ENCODE results near the gene RAB13. TPM values are rescaled to one million over a fixed set of nuclear protein-coding genes. Genes with fewer than 3 reads are reported as not detected.

Gene RAB13
- total RNA-seq, 1 experiment from 2014 or later = 122 TPM

DNA sequence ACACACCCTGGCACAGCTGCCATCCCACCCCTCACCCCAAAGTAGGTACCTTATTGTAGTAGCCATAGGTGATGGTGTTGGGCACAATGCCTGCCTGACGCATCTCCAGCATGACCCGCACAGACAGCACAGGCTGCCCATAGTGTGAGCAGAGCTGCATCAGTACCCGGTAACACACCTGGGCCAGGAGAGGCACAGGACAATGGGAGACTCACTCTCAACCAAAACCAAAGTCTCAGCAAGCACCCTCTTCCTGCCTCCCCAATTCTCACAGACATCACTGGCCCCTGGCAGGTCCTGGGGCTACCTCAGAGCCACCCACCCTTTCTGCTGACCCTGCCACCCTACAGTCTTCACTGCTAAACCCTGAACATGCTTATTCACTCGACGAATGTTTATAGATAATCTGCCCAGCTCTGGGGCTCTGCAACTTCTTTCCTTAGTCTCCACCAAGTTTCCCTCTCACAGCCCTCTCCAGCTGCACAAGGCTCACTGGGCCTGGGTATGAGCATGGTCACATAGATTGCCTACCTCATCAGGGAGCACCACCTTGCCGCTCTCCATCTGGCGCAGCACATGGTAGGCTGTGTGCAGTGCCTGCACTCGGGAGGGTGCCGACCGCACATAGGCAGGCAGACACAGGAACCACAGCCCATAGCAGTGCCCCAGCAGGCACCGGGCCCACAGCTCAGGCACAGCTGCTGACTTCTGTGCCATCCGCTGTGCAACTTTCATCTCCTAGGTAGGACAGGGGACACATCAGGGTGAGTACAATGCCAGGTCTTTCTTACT is 49.9 kb downstream of the RAB13 start:
- Histone ChIP-seq H4K8ac (replicated peaks; ENCODE audit: insufficient read length, low read depth, low read length) (no peak overlapping the region), H2BK120ac (ENCODE audit: low read depth, low read length, poor library complexity, severe bottlenecking) (no peak overlapping the region), H4K91ac (ENCODE audit: insufficient read length, low read depth, low read length) (no peak overlapping the region), H3K79me1 (ENCODE audit: insufficient read depth, low read depth, low read length, poor library complexity, severe bottlenecking) (no peaks in the 10 kb centered on the region), H3T11ph (ENCODE audit: low read length) (no peak overlapping the region), H3K23me2 (ENCODE audit: insufficient read length, low read depth, low read length, poor library complexity, severe bottlenecking) (no peaks in the 10 kb centered on the region), H3K14ac (ENCODE audit: insufficient read depth, low read length) (no peak overlapping the region), H2AK5ac (ENCODE audit: insufficient read length, low read length) (no peak overlapping the region), H2BK5ac (ENCODE audit: insufficient read length, low read length) (no peak overlapping the region), H3K18ac (ENCODE audit: insufficient read length, low read depth, low read length) (no peak overlapping the region), H4K5ac (ENCODE audit: insufficient read length, low read depth, low read length) (no peak overlapping the region), H3K23ac (ENCODE audit: insufficient read length, low read depth, low read length) (no peak overlapping the region), H3K4ac (ENCODE audit: low read depth, low read length) (no peak overlapping the region), H3K9me3 (ENCODE audit: control insufficient read depth, low read depth, low read length) (no peaks in the 10 kb centered on the region), H2AFZ (ENCODE audit: low read length) (no peak overlapping the region), H3K27me3 (ENCODE audit: insufficient read depth, low read length) (no peaks in the 10 kb centered on the region), H2BK12ac (ENCODE audit: insufficient read length, low read depth, low read length) (no peak overlapping the region), H3K79me2 (ENCODE audit: insufficient read depth, low read length) (no peaks in the 10 kb centered on the region), H3K27ac (ENCODE audit: insufficient read length, low read depth, low read length) (no peak overlapping the region), H3K9ac (ENCODE audit: extremely low read depth, insufficient read length, low read length) (no peak overlapping the region), H2BK15ac (ENCODE audit: low read depth, low read length) (no peak overlapping the region), H3K4me1 (ENCODE audit: insufficient read depth, low read length) (no peaks in the 10 kb centered on the region), H4K20me1 (ENCODE audit: control insufficient read depth, insufficient read depth, insufficient read length) (peaks cover 3% of the 10 kb centered on the region), H3K4me2 (ENCODE audit: insufficient read depth, insufficient read length, low read length) (no peak overlapping the region), H2BK20ac (ENCODE audit: low read depth, low read length, poor library complexity, severe bottlenecking) (no peak overlapping the region), H3K56ac (ENCODE audit: insufficient read length, low read depth, low read length) (no peak overlapping the region)
- TF ChIP-seq, protein P1, sequence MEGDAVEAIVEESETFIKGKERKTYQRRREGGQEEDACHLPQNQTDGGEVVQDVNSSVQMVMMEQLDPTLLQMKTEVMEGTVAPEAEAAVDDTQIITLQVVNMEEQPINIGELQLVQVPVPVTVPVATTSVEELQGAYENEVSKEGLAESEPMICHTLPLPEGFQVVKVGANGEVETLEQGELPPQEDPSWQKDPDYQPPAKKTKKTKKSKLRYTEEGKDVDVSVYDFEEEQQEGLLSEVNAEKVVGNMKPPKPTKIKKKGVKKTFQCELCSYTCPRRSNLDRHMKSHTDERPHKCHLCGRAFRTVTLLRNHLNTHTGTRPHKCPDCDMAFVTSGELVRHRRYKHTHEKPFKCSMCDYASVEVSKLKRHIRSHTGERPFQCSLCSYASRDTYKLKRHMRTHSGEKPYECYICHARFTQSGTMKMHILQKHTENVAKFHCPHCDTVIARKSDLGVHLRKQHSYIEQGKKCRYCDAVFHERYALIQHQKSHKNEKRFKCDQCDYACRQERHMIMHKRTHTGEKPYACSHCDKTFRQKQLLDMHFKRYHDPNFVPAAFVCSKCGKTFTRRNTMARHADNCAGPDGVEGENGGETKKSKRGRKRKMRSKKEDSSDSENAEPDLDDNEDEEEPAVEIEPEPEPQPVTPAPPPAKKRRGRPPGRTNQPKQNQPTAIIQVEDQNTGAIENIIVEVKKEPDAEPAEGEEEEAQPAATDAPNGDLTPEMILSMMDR (conservative IDR thresholded peaks at IDR 0.05) = no peak
- Mint-ChIP-seq H3K27ac (no peak overlapping the region; a peak in 1 of 7 replicates), H3K27me3 (ENCODE audit: low read depth) (no peaks in the 10 kb centered on the region), H3K4me1 (no peaks in the 10 kb centered on the region), H3K4me3 (no peak overlapping the region), H3K9me3 (no peaks in the 10 kb centered on the region), H3K36me3 (ENCODE audit: insufficient read depth in 1 of 3, low read depth in 3 of 3) (peaks cover 50 to 87% (median 79%) of the 10 kb centered on the region in 3 experiments)
- peak; percentile 8 for DNase-seq
- WGBS (ENCODE audit: extremely low coverage, insufficient read length, low lambda C conversion rate) = no CpG with 5 or more reads among the region's 12 CpGs

Measured in H9 (cell line).